ENCODE data around the gene PEMT.
"Not testable (repeated sequence)": the region's sequence is repeated elsewhere in the genome, so short reads cannot be mapped to it uniquely, and the experiment has no call there.

DNA sequence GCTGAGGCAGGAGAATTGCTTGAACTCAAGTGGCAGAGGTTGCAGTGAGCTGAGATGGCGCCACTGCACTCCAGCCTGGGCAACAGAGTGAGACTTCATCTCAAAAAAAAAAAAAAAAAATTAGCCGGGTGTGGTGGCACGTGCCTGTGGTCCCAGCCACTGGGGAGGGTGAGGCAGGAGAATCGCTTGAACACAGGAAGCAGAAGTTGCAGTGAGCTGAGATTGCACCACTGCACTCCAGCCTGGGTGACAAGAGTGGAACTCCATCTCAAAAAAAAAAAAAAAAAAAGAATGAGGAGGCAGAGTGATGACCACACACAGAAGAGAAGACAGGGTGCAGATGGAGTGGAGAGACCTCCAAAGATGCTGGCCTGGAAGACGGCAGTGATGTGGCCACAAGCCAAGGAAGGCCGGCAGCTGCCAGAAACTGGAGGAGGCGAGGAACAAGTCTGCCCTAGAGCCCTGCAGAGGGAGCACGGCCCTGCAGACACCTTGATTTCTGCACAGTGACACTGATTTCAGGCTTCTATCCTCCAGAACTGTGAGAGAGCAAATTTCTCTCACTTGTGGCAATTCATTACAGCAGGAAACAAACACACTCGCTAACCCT is 48.3 kb upstream of the PEMT start:
- TF ChIP-seq, protein P1, sequence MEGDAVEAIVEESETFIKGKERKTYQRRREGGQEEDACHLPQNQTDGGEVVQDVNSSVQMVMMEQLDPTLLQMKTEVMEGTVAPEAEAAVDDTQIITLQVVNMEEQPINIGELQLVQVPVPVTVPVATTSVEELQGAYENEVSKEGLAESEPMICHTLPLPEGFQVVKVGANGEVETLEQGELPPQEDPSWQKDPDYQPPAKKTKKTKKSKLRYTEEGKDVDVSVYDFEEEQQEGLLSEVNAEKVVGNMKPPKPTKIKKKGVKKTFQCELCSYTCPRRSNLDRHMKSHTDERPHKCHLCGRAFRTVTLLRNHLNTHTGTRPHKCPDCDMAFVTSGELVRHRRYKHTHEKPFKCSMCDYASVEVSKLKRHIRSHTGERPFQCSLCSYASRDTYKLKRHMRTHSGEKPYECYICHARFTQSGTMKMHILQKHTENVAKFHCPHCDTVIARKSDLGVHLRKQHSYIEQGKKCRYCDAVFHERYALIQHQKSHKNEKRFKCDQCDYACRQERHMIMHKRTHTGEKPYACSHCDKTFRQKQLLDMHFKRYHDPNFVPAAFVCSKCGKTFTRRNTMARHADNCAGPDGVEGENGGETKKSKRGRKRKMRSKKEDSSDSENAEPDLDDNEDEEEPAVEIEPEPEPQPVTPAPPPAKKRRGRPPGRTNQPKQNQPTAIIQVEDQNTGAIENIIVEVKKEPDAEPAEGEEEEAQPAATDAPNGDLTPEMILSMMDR (conservative IDR thresholded peaks at IDR 0.05; ENCODE audit: low read depth, low read length), result not testable (repeated sequence)
- TF ChIP-seq EZH2 (IDR thresholded peaks at IDR 0.05; ENCODE audit: low read length, unreplicated experiment); EZH2phosphoT487 (IDR thresholded peaks at IDR 0.05; ENCODE audit: borderline replicate concordance, low read length): not testable (repeated sequence)

Data from PC-3 (cell line).